ENCODE measurements around the gene KRT32. TPM values are rescaled to one million over a fixed set of nuclear protein-coding genes. Genes with fewer than 3 reads are reported as not detected.

KRT32 gene
- total and polyA plus RNA-seq, 2 donors, result not detected

- DNase-seq (ENCODE audit: extremely low spot score), result no peak
- no peak overlapping the region for H3K4me3 ChIP-seq (ENCODE audit: low read depth, low read length)
- no peaks in the 10 kb centered on the region for H3K36me3 ChIP-seq (ENCODE audit: insufficient read depth)
- no peak overlapping the region for H3K27ac ChIP-seq (ENCODE audit: low read depth)
- no peaks in the 10 kb centered on the region for H3K4me1 ChIP-seq (ENCODE audit: insufficient read depth)
Measured at GRCh38 chr17:41468346-41468745, 1.2 kb upstream of the KRT32 start.

- no peak overlapping the region for H3K4me3 ChIP-seq (ENCODE audit: low read depth, low read length)
- 75% methylated on average over 4 of the region's 4 CpGs for WGBS
Measured at GRCh38 chr17:41467561-41467960, 375 bp upstream of the KRT32 start.

GRCh38 chr17:41464682-41465081, 2.5 kb downstream of the KRT32 start:
- H3K27ac ChIP-seq (ENCODE audit: low read depth), result no peak overlapping the region
- no peak for DNase-seq (ENCODE audit: extremely low spot score)
- H3K4me3 ChIP-seq (ENCODE audit: low read depth, low read length), result no peak overlapping the region
- no peaks in the 10 kb centered on the region for H3K36me3 ChIP-seq (ENCODE audit: insufficient read depth)
- WGBS, result 22% methylated on average over 6 of the region's 6 CpGs
- no peaks in the 10 kb centered on the region for H3K4me1 ChIP-seq (ENCODE audit: insufficient read depth)

More at GRCh38 chr17:41467561-41467960, 375 bp upstream of the KRT32 start:
- H3K4me1 ChIP-seq (ENCODE audit: insufficient read depth), result no peaks in the 10 kb centered on the region
- no peaks in the 10 kb centered on the region for H3K36me3 ChIP-seq (ENCODE audit: insufficient read depth)
- no peak for DNase-seq (ENCODE audit: extremely low spot score)
- no peak overlapping the region for H3K27ac ChIP-seq (ENCODE audit: low read depth)

GRCh38 chr17:41464173-41464572, 3.0 kb downstream of the KRT32 start:
- no peak overlapping the region for H3K27ac ChIP-seq (ENCODE audit: low read depth)
- H3K4me1 ChIP-seq (ENCODE audit: insufficient read depth), result no peaks in the 10 kb centered on the region
- no peak overlapping the region for H3K4me3 ChIP-seq (ENCODE audit: low read depth, low read length)
- 87% methylated on average over 11 of the region's 11 CpGs for WGBS
- no peaks in the 10 kb centered on the region for H3K36me3 ChIP-seq (ENCODE audit: insufficient read depth)
- no peak for DNase-seq (ENCODE audit: extremely low spot score)

GRCh38 chr17:41463746-41464145, 3.4 kb downstream of the KRT32 start:
- DNase-seq (ENCODE audit: extremely low spot score), result no peak
- Histone ChIP-seq H3K36me3 (ENCODE audit: insufficient read depth) (no peaks in the 10 kb centered on the region), H3K4me1 (ENCODE audit: insufficient read depth) (no peaks in the 10 kb centered on the region), H3K27ac (ENCODE audit: low read depth) (no peak overlapping the region), H3K4me3 (ENCODE audit: low read depth, low read length) (no peak overlapping the region)
- whole genome bisulfite sequencing, result 92% methylated on average over 8 of the region's 8 CpGs

GRCh38 chr17:41462705-41463104, 4.5 kb downstream of the KRT32 start:
- no peak overlapping the region for H3K27ac ChIP-seq (ENCODE audit: low read depth)
- WGBS, result 83% methylated on average over 15 of the region's 15 CpGs
- H3K4me1 ChIP-seq (ENCODE audit: insufficient read depth), result no peaks in the 10 kb centered on the region
- no peaks in the 10 kb centered on the region for H3K36me3 ChIP-seq (ENCODE audit: insufficient read depth)
- no peak for DNase-seq (ENCODE audit: extremely low spot score)
- no peak overlapping the region for H3K4me3 ChIP-seq (ENCODE audit: low read depth, low read length)

- DNase-seq (ENCODE audit: extremely low spot score), result no peak
- 73% methylated on average over 4 of the region's 4 CpGs for WGBS
- no peaks in the 10 kb centered on the region for H3K4me1 ChIP-seq (ENCODE audit: insufficient read depth)
Measured at GRCh38 chr17:41457676-41458075, 9.5 kb downstream of the KRT32 start.

GRCh38 chr17:41456204-41456603, 11.0 kb downstream of the KRT32 start:
- WGBS, result 90% methylated on average over 3 of the region's 3 CpGs
- Histone ChIP-seq H3K4me1 (ENCODE audit: insufficient read depth) (no peaks in the 10 kb centered on the region), H3K36me3 (ENCODE audit: insufficient read depth) (no peaks in the 10 kb centered on the region), H3K27ac (ENCODE audit: low read depth) (no peak overlapping the region), H3K4me3 (ENCODE audit: low read depth, low read length) (no peak overlapping the region)
- no peak for DNase-seq (ENCODE audit: extremely low spot score)

More at GRCh38 chr17:41457676-41458075, 9.5 kb downstream of the KRT32 start:
- H3K4me3 ChIP-seq (ENCODE audit: low read depth, low read length), result no peak overlapping the region
- H3K36me3 ChIP-seq (ENCODE audit: insufficient read depth), result no peaks in the 10 kb centered on the region
- H3K27ac ChIP-seq (ENCODE audit: low read depth), result no peak overlapping the region

GRCh38 chr17:41455236-41455635, 11.9 kb downstream of the KRT32 start:
- H3K4me3 ChIP-seq (ENCODE audit: low read depth, low read length), result no peak overlapping the region
- no peaks in the 10 kb centered on the region for H3K36me3 ChIP-seq (ENCODE audit: insufficient read depth)
- H3K27ac ChIP-seq (ENCODE audit: low read depth), result no peak overlapping the region
- DNase-seq (ENCODE audit: extremely low spot score), result no peak
- no peaks in the 10 kb centered on the region for H3K4me1 ChIP-seq (ENCODE audit: insufficient read depth)
- 80% methylated on average over 1 of the region's 1 CpG for WGBS

- Histone ChIP-seq H3K36me3 (ENCODE audit: insufficient read depth) (no peaks in the 10 kb centered on the region), H3K4me1 (ENCODE audit: insufficient read depth) (no peaks in the 10 kb centered on the region), H3K27ac (ENCODE audit: low read depth) (no peak overlapping the region), H3K4me3 (ENCODE audit: low read depth, low read length) (no peak overlapping the region)
- no peak for DNase-seq (ENCODE audit: extremely low spot score)
- 93% methylated on average over 3 of the region's 3 CpGs for WGBS
Measured at GRCh38 chr17:41453066-41453465, 14.1 kb downstream of the KRT32 start.

GRCh38 chr17:41452281-41452680, 14.9 kb downstream of the KRT32 start:
- Histone ChIP-seq H3K27ac (ENCODE audit: low read depth) (no peak overlapping the region), H3K36me3 (ENCODE audit: insufficient read depth) (no peaks in the 10 kb centered on the region), H3K4me3 (ENCODE audit: low read depth, low read length) (no peak overlapping the region), H3K4me1 (ENCODE audit: insufficient read depth) (no peaks in the 10 kb centered on the region)
- WGBS, result 68% methylated on average over 4 of the region's 4 CpGs
- DNase-seq (ENCODE audit: extremely low spot score), result no peak

GRCh38 chr17:41451154-41451728, 15.9 kb downstream of the KRT32 start:
- no peak for DNase-seq (ENCODE audit: extremely low spot score)
- no peaks in the 10 kb centered on the region for H3K4me1 ChIP-seq (ENCODE audit: insufficient read depth)
- no peak overlapping the region for H3K4me3 ChIP-seq (ENCODE audit: low read depth, low read length)
- 36% methylated on average over 2 of the region's 2 CpGs for WGBS
- H3K36me3 ChIP-seq (ENCODE audit: insufficient read depth), result no peaks in the 10 kb centered on the region
- H3K27ac ChIP-seq (ENCODE audit: low read depth), result no peak overlapping the region

GRCh38 chr17:41449008-41449407, 18.2 kb downstream of the KRT32 start:
- Histone ChIP-seq H3K4me3 (ENCODE audit: low read depth, low read length) (no peak overlapping the region), H3K36me3 (ENCODE audit: insufficient read depth) (no peaks in the 10 kb centered on the region), H3K27ac (ENCODE audit: low read depth) (no peak overlapping the region), H3K4me1 (ENCODE audit: insufficient read depth) (no peaks in the 10 kb centered on the region)
- no peak for DNase-seq (ENCODE audit: extremely low spot score)
- 82% methylated on average over 6 of the region's 6 CpGs for WGBS

- 37% methylated on average over 2 of the region's 2 CpGs for WGBS
- no peak overlapping the region for H3K4me3 ChIP-seq (ENCODE audit: low read depth, low read length)
- H3K36me3 ChIP-seq (ENCODE audit: insufficient read depth), result no peaks in the 10 kb centered on the region
- no peaks in the 10 kb centered on the region for H3K4me1 ChIP-seq (ENCODE audit: insufficient read depth)
- DNase-seq (ENCODE audit: extremely low spot score), result no peak
- no peak overlapping the region for H3K27ac ChIP-seq (ENCODE audit: low read depth)
Measured at GRCh38 chr17:41448506-41448905, 18.7 kb downstream of the KRT32 start.

- Histone ChIP-seq H3K27ac (ENCODE audit: low read depth) (no peak overlapping the region), H3K4me3 (ENCODE audit: low read depth, low read length) (no peak overlapping the region), H3K36me3 (ENCODE audit: insufficient read depth) (no peaks in the 10 kb centered on the region), H3K4me1 (ENCODE audit: insufficient read depth) (no peaks in the 10 kb centered on the region)
- no peak for DNase-seq (ENCODE audit: extremely low spot score)
- 41% methylated on average over 2 of the region's 2 CpGs for WGBS
Measured at GRCh38 chr17:41446806-41447205, 20.4 kb downstream of the KRT32 start.
